Stimulated activated CD4-positive, alpha-beta T cell treated with anti-CD3 and anti-CD28 coated beads, TNF-alpha, amount 100 ng/mL, for 24 hours (primary cell): Measurements from ENCODE around the gene THRA.
"Not testable (repeated sequence)": the region's sequence is repeated elsewhere in the genome, so short reads cannot be mapped to it uniquely, and the experiment has no call there.

Experiments used
- DNase-seq, 3 experiments: peaks; one replicate each; pipeline ENCODE4 v3.0.0-alpha.2; 2020; ENCODE audit warnings: low read depth in 3 of 3

The THRA gene

GRCh38 chr17:40113110-40113906 is 50.5 kb downstream of the THRA start:
- DNase-seq: peak; percentile 77 to 92 (median 88)

GRCh38 chr17:40113907-40114245 is 51.1 kb downstream of the THRA start:
- DNase-seq: no peak

GRCh38 chr17:40115101-40115436 is 52.3 kb downstream of the THRA start:
- no peak for DNase-seq

GRCh38 chr17:40121181-40122135 is 58.7 kb downstream of the THRA start, which contains the start of gene MSL1:
TSS of gene MSL1 (plus strand) at chr17:40121971. CDS start at chr17:40122613, 642 bp downstream.
- DNase-seq: peak; percentile 75 to 83 (median 75)

- peak in 1 of 3 experiments; percentile 43 for DNase-seq
These were observed 59.6 kb downstream of the THRA start for GRCh38 chr17:40122136-40122998.

GRCh38 chr17:40122999-40123810 is 60.4 kb downstream of the THRA start:
- DNase-seq: peak in 1 of 3 experiments; percentile 56

GRCh38 chr17:40123811-40124114 is 61.0 kb downstream of the THRA start:
- no peak for DNase-seq

- no peak for DNase-seq
These were observed 61.7 kb downstream of the THRA start for GRCh38 chr17:40124279-40125141.

GRCh38 chr17:40129498-40129897 is 66.7 kb downstream of the THRA start:
- no peak for DNase-seq

- DNase-seq: no peak
These were observed 67.7 kb downstream of the THRA start for GRCh38 chr17:40130352-40131042.

- no peak for DNase-seq
These were observed 71.4 kb downstream of the THRA start for GRCh38 chr17:40134184-40134583.

GRCh38 chr17:40135817-40136216 is 73.1 kb downstream of the THRA start:
- no peak for DNase-seq

GRCh38 chr17:40139566-40140058 is 76.8 kb downstream of the THRA start:
- DNase-seq: no peak

- not testable (repeated sequence) for DNase-seq
These were observed 80.4 kb downstream of the THRA start for GRCh38 chr17:40143166-40143565.
